ENCODE data around the gene OIT3. TPM values are rescaled to one million over a fixed set of nuclear protein-coding genes. Genes with fewer than 3 reads are reported as not detected.

The OIT3 gene
- polyA plus RNA-seq, 1 donor from 2014 or later, result not detected

GRCh38 chr10:72924351-72924750, 30.8 kb downstream of the OIT3 start:
- TF ChIP-seq MXI1 (conservative IDR thresholded peaks at IDR 0.05; ENCODE audit: poor library complexity, severe bottlenecking), result no peak
- TF ChIP-seq REST (IDR thresholded peaks at IDR 0.05; ENCODE audit: borderline replicate concordance), result no peak
- no peak for TF ChIP-seq EZH2 (IDR thresholded peaks at IDR 0.05; ENCODE audit: borderline replicate concordance, insufficient read depth, low read length, poor library complexity, severe bottlenecking)
- no peak for TF ChIP-seq EP300 (conservative IDR thresholded peaks at IDR 0.05; ENCODE audit: poor library complexity, severe bottlenecking)
- TF ChIP-seq SMC3 (conservative IDR thresholded peaks at IDR 0.05; ENCODE audit: poor library complexity), result no peak
- no peak for TF ChIP-seq POLR2AphosphoS5 (IDR thresholded peaks at IDR 0.05)
- TF ChIP-seq RAD21 (conservative IDR thresholded peaks at IDR 0.05), result no peak
- TF ChIP-seq TAF1 (IDR thresholded peaks at IDR 0.05; ENCODE audit: low read depth), result no peak
- no peak for TF ChIP-seq CTCF (IDR thresholded peaks at IDR 0.05; ENCODE audit: poor library complexity, severe bottlenecking)
- Histone ChIP-seq H3K27ac (ENCODE audit: low read length) (no peak overlapping the region), H2AFZ (ENCODE audit: low read depth, low read length) (no peak overlapping the region)

DNA sequence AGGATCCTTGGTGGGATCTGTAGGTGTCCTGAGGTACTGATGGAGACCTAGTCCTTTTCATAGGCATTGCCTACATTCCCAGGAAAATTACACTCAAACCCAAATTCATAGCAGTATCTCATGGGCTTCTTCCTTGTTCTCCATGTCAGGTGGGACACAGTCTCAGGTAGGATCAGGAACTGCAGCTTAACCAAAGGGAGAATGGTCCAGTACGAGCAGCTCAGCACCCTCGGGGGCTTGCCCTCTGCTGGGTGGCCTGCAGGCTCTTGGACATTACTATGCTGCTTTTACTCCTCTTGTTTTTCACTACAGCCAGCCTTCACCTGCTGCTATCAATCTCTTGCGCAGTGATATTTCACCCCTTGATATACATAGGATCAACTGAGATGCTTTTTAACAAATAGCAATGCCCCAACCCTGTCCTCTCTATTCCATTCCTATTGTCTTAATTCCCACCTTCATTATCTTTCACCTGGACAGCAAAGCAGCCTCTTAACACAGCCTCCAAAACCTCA, 32.5 kb downstream of the OIT3 start:
- Histone ChIP-seq H3K4me2 (ENCODE audit: low read length) (no peak overlapping the region), H3K27me3 (ENCODE audit: insufficient read depth, low read depth, low read length) (no peaks in the 10 kb centered on the region), H3K9ac (ENCODE audit: low read length) (no peak overlapping the region), H3K4me3 (ENCODE audit: low read length) (no peak overlapping the region), H3K9me3 (ENCODE audit: low read length) (no peaks in the 10 kb centered on the region), H3F3A (ENCODE audit: insufficient read depth, low read length, poor library complexity, severe bottlenecking) (no peaks in the 10 kb centered on the region), H3K36me3 (ENCODE audit: insufficient read depth, low read length) (no peaks in the 10 kb centered on the region), H3K79me2 (replicated peaks; ENCODE audit: insufficient read depth, low read length) (no peaks in the 10 kb centered on the region), H3K27ac (ENCODE audit: low read length) (no peak overlapping the region), H2AFZ (ENCODE audit: low read depth, low read length) (no peak overlapping the region), H3K9me2 (ENCODE audit: insufficient read depth, low read length) (no peaks in the 10 kb centered on the region), H4K20me1 (ENCODE audit: insufficient read depth) (no peaks in the 10 kb centered on the region)
- no peak for TF ChIP-seq EP300 (conservative IDR thresholded peaks at IDR 0.05; ENCODE audit: poor library complexity, severe bottlenecking)
- TF ChIP-seq POLR2AphosphoS5 (IDR thresholded peaks at IDR 0.05), result no peak
- no peak for TF ChIP-seq SMC3 (conservative IDR thresholded peaks at IDR 0.05; ENCODE audit: poor library complexity)
- no peak for TF ChIP-seq REST (IDR thresholded peaks at IDR 0.05; ENCODE audit: borderline replicate concordance)
- no peak for TF ChIP-seq TAF1 (IDR thresholded peaks at IDR 0.05; ENCODE audit: low read depth)
- no peak for TF ChIP-seq RAD21 (conservative IDR thresholded peaks at IDR 0.05)

More at GRCh38 chr10:72924351-72924750, 30.8 kb downstream of the OIT3 start:
- Histone ChIP-seq H3K4me3 (ENCODE audit: low read length) (no peak overlapping the region), H3K27me3 (ENCODE audit: insufficient read depth, low read depth, low read length) (no peaks in the 10 kb centered on the region), H3K36me3 (ENCODE audit: insufficient read depth, low read length) (no peaks in the 10 kb centered on the region), H3K79me2 (replicated peaks; ENCODE audit: insufficient read depth, low read length) (no peaks in the 10 kb centered on the region), H3K9ac (ENCODE audit: low read length) (no peak overlapping the region), H3K4me2 (ENCODE audit: low read length) (no peak overlapping the region), H3K9me3 (ENCODE audit: low read length) (no peaks in the 10 kb centered on the region), H4K20me1 (ENCODE audit: insufficient read depth) (no peaks in the 10 kb centered on the region), H3K9me2 (ENCODE audit: insufficient read depth, low read length) (no peaks in the 10 kb centered on the region), H3F3A (ENCODE audit: insufficient read depth, low read length, poor library complexity, severe bottlenecking) (no peaks in the 10 kb centered on the region)
